CD14-positive monocyte (primary cell): ENCODE measurements around the gene SULT1A2. TPM values are rescaled to one million over a fixed set of nuclear protein-coding genes. Genes with fewer than 3 reads are reported as not detected.
"Not testable (repeated sequence)": the region's sequence is repeated elsewhere in the genome, so short reads cannot be mapped to it uniquely, and the experiment has no call there.

Source experiments
- DNase-seq, 3 donors: peaks; one replicate each; pipeline ENCODE4 v3.0.0-alpha.2; 2011 to 2022
- H2AFZ ChIP-seq: 2 replicates; pipeline ENCODE4 v1.6.0; 2012; ENCODE audit warnings: mild to moderate bottlenecking, low read depth, low read length, inconsistent platforms; ENCODE audit not compliant: insufficient read depth, poor library complexity, severe bottlenecking
- H3K27ac ChIP-seq, 2 donors: 1 replicate in 1 of 2; 2 replicates in 1 of 2; pipeline ENCODE4 v1.5.1; 2012 to 2013; ENCODE audit warnings: low read length in 2 of 2, control low read depth in 1 of 2, inconsistent platforms in 1 of 2, low read depth in 1 of 2, mild to moderate bottlenecking in 1 of 2
- H3K27me3 ChIP-seq, 2 donors: one replicate each; pipeline versions ENCODE4 v1.6.0 to v1.6.1; 2011 to 2013; ENCODE audit warnings: low read length in 2 of 2; ENCODE audit not compliant: control insufficient read depth in 2 of 2, insufficient read depth in 2 of 2
- H3K36me3 ChIP-seq, 2 donors: replicated peaks in 1 of 2; 1 replicate in 1 of 2; 2 replicates in 1 of 2; pipeline versions ENCODE4 v1.5.1 to v1.6.1; 2012 to 2013; ENCODE audit warnings: low read length in 2 of 2, control low read depth in 1 of 2, inconsistent platforms in 1 of 2, mild to moderate bottlenecking in 1 of 2; ENCODE audit not compliant: insufficient read depth in 2 of 2, control insufficient read depth in 1 of 2
- H3K4me1 ChIP-seq, 2 donors: 1 replicate in 1 of 2; 2 replicates in 1 of 2; pipeline versions ENCODE4 v1.5.1 to v1.6.1; 2012 to 2013; ENCODE audit warnings: low read length in 2 of 2, control low read depth in 1 of 2, inconsistent platforms in 1 of 2, mild to moderate bottlenecking in 1 of 2, moderate library complexity in 1 of 2; ENCODE audit not compliant: insufficient read depth in 2 of 2, control insufficient read depth in 1 of 2
- H3K4me2 ChIP-seq: replicated peaks from 2 replicates; pipeline ENCODE3; 2012; ENCODE audit warnings: low read length, moderate library complexity, mild to moderate bottlenecking; ENCODE audit not compliant: poor library complexity, severe bottlenecking; ENCODE audit errors: extremely low read depth
- H3K4me3 ChIP-seq, 3 experiments: fragments of 200-600 bp in 1 of 3; sonication (generic) in 1 of 3; replicated peaks in 1 of 3; 1 replicate in 2 of 3; 2 replicates in 1 of 3; pipeline ENCODE4 v1.5.1; 2011 to 2013; ENCODE audit warnings: low read length in 3 of 3, mild to moderate bottlenecking in 3 of 3, control low read depth in 2 of 3, low read depth in 2 of 3, inconsistent platforms in 1 of 3, moderate library complexity in 1 of 3
- H3K79me2 ChIP-seq: 2 replicates; pipeline ENCODE4 v1.6.0; 2012; ENCODE audit warnings: mild to moderate bottlenecking, control low read depth, inconsistent platforms, low read length, moderate library complexity; ENCODE audit not compliant: insufficient read depth
- H3K9ac ChIP-seq: 2 replicates; pipeline ENCODE4 v1.6.0; 2017; ENCODE audit warnings: low read length, mild to moderate bottlenecking; ENCODE audit not compliant: insufficient read depth, poor library complexity, severe bottlenecking
- H3K9me3 ChIP-seq, 2 donors: replicated peaks in 1 of 2; 1 replicate in 1 of 2; 2 replicates in 1 of 2; pipeline versions ENCODE4 v1.5.1 to v1.6.1; 2012 to 2013; ENCODE audit warnings: low read length in 2 of 2, control low read depth in 1 of 2; ENCODE audit not compliant: control insufficient read depth in 1 of 2, insufficient read depth in 1 of 2
- H4K20me1 ChIP-seq: 2 replicates; pipeline ENCODE4 v1.6.0; 2012; ENCODE audit warnings: mild to moderate bottlenecking, low read length, control low read depth, moderate library complexity; ENCODE audit not compliant: insufficient read depth
- H3K27ac Mint-ChIP-seq, 7 donors: one replicate each; pipeline ENCODE4 v1.8.0; 2020; ENCODE audit warnings: mild to moderate bottlenecking in 7 of 7, mixed read lengths in 7 of 7, moderate library complexity in 6 of 7, inconsistent platforms in 2 of 7
- H3K27me3 Mint-ChIP-seq, 3 donors: one replicate each; pipeline ENCODE4 v1.8.0; 2021 to 2022; ENCODE audit warnings: low read depth in 3 of 3, mild to moderate bottlenecking in 3 of 3, mixed read lengths in 3 of 3, moderate library complexity in 3 of 3, inconsistent platforms in 1 of 3
- H3K36me3 Mint-ChIP-seq, 2 donors: one replicate each; pipeline ENCODE4 v1.8.0; 2020; ENCODE audit warnings: mixed read lengths in 2 of 2, inconsistent platforms in 1 of 2, mild to moderate bottlenecking in 1 of 2
- H3K4me1 Mint-ChIP-seq: one replicate; pipeline ENCODE4 v1.8.0; 2020; ENCODE audit warnings: mild to moderate bottlenecking, mixed read lengths
- H3K4me3 Mint-ChIP-seq, 2 donors: one replicate each; pipeline ENCODE4 v1.8.0; 2020; ENCODE audit warnings: mild to moderate bottlenecking in 2 of 2, mixed read lengths in 2 of 2, moderate library complexity in 1 of 2
- H3K9me3 Mint-ChIP-seq, 7 donors: one replicate each; pipeline ENCODE4 v1.8.0; 2020 to 2022; ENCODE audit warnings: mixed read lengths in 7 of 7, mild to moderate bottlenecking in 6 of 7, moderate library complexity in 6 of 7, inconsistent platforms in 2 of 7
- WGBS: methylation state at CpG from one replicate; pipeline ENCODE4 v1.1.5; 2013; ENCODE audit warnings: missing lambda C conversion rate; ENCODE audit not compliant: insufficient coverage; 5-methylcytosine and 5-hydroxymethylcytosine counted together
- intact Hi-C, 2 donors: fragments of 100-400 bp; cut with micrococcal nuclease; formaldehyde crosslinking; loops; one replicate each; pipeline versions ENCODE4 v1.15.0 to v1.15.1; 2023
- polyA plus RNA-seq, 3 donors: library from polyadenylated mRNA; depleted of rRNA in 1 of 3; unstranded in 2 of 3; stranded (reverse) in 1 of 3; fragments of 300-500 nt in 2 of 3; fragments of >200 nt in 1 of 3; fragmentation: Illumina TruSeq in 2 of 3; gene quantifications; 1 replicate in 2 of 3; 2 replicates in 1 of 3; pipeline ENCODE4 v1.2.3, GENCODE V29; 2012 to 2021
- TF ChIP-seq, protein P1 (sequence below): fragments of 200-600 bp; IDR thresholded peaks from one replicate; pipeline ENCODE4 v1.8.0; 2022; ENCODE audit warnings: antibody characterized with exemption, mild to moderate bottlenecking

SULT1A2 gene
- polyA plus RNA-seq, 3 donors: 1.1 to 4.6 TPM; not detected in 1

DNA sequence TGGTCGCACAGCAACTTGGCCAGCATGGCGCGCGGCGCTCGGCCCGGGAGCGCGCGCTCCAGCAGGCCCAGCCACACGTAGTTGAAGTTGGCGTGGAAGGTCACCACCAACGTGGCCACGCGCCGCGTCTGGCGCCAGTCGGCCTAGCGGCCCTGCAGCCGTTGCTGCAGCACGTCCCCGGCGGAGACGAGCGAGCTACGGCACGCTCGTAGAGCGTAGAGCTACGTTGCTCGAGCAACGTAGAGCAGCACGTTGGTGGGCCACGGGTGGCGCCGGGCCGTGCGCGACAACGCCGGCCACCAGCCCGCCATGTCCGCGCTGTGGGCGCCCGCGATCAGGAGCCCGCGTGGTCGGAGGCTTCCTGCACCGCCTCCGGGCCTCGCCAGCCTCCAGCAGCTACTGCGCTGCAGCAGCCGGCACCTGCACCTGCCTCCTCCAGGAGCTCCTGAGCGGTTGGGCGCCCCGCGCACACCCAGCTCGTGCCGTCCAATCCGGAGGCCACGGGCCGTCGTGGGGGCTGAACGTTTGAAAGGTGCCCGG lies 26.4 kb upstream of the SULT1A2 start:
- Histone ChIP-seq H3K36me3 (peaks cover 0 to 6% of the 10 kb centered on the region in 2 donors), H3K4me1 (peaks cover 25 to 30% of the 10 kb centered on the region in 2 donors), H4K20me1 (no peaks in the 10 kb centered on the region), H3K9ac (peak overlapping the region; percentile 59), H3K9me3 (no peaks in the 10 kb centered on the region), H3K79me2 (peaks cover 28% of the 10 kb centered on the region), H3K27ac (peak overlapping the region in 1 of 2 donors; percentile 53), H3K27me3 (no peaks in the 10 kb centered on the region), H3K4me2 (peak overlapping the region; percentile 78), H2AFZ (peak overlapping the region; percentile 85), H3K4me3 (peak overlapping the region; percentile 47 to 77 (median 49))
- H3K4me1 Mint-ChIP-seq: peaks cover 34% of the 10 kb centered on the region
- intact Hi-C loops: no loop called here
- H3K36me3 Mint-ChIP-seq: peaks cover 10 to 18% of the 10 kb centered on the region in 2 donors
- WGBS: under 1% methylated on average over 68 of the region's 68 CpGs
- peak; percentile 40 to 53 (median 52) for DNase-seq
- TF ChIP-seq, protein P1, sequence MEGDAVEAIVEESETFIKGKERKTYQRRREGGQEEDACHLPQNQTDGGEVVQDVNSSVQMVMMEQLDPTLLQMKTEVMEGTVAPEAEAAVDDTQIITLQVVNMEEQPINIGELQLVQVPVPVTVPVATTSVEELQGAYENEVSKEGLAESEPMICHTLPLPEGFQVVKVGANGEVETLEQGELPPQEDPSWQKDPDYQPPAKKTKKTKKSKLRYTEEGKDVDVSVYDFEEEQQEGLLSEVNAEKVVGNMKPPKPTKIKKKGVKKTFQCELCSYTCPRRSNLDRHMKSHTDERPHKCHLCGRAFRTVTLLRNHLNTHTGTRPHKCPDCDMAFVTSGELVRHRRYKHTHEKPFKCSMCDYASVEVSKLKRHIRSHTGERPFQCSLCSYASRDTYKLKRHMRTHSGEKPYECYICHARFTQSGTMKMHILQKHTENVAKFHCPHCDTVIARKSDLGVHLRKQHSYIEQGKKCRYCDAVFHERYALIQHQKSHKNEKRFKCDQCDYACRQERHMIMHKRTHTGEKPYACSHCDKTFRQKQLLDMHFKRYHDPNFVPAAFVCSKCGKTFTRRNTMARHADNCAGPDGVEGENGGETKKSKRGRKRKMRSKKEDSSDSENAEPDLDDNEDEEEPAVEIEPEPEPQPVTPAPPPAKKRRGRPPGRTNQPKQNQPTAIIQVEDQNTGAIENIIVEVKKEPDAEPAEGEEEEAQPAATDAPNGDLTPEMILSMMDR: no peak
- H3K27ac Mint-ChIP-seq: peak overlapping the region in 5 of 7 donors; percentile 51 to 87 (median 86)
- peaks cover 0 to 4% (median 1%) of the 10 kb centered on the region in 3 donors for H3K27me3 Mint-ChIP-seq
- peak overlapping the region; percentile 85 to 93 for H3K4me3 Mint-ChIP-seq
- no peaks in the 10 kb centered on the region for H3K9me3 Mint-ChIP-seq

DNA sequence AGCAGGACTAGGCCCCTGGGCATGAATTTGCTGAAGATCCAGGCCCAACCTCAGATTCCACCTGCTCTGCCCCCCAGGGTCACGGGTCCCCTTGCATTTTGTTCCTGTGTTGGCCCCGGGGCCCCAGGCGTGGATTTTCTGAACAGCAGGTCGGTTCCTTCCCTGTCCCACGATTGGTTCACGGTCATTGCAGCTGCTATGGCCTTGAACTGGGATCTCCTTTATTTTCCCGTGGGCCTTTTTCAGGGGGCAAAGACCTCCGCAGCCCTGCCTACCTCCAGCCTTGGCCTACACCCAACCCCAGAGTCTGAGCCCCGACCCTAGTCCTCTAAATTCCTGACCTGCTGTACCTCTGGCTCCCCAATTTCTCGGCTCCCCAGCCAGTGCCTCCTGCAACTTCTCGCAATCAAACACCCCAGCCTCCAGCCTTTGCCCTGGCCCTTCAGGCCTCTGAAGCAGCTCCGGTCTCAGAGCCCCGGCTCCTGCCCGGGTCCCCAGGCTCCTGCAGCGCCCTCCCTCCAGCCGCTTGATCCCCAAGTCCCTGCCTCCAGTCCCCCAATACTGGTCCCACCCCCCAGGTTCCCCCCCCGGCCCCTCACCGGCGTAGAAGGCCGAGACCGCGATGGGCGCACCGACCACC lies 25.8 kb upstream of the SULT1A2 start:
- peaks cover 28% of the 10 kb centered on the region for H3K79me2 ChIP-seq
- H3K4me3 Mint-ChIP-seq: peak overlapping the region; percentile 85 to 93
- peak overlapping the region; percentile 78 for H3K4me2 ChIP-seq
- H3K27ac Mint-ChIP-seq: peak overlapping the region; percentile 35 to 87 (median 78)
- H3K9me3 Mint-ChIP-seq, H3K9me3 ChIP-seq, H3K27me3 ChIP-seq, H3K27me3 Mint-ChIP-seq, DNase-seq, H3K36me3 ChIP-seq, intact Hi-C loops, H4K20me1 ChIP-seq: not testable (repeated sequence)
- 21% methylated on average over 22 of the region's 24 CpGs for WGBS
- peak overlapping the region; percentile 59 for H3K9ac ChIP-seq
- H3K27ac ChIP-seq: peak overlapping the region; percentile 27 to 53
- H3K4me3 ChIP-seq: peak overlapping the region; percentile 47 to 77 (median 49)
- peaks cover 10 to 18% of the 10 kb centered on the region in 2 donors for H3K36me3 Mint-ChIP-seq
- H3K4me1 Mint-ChIP-seq: peaks cover 40% of the 10 kb centered on the region
- H3K4me1 ChIP-seq: peaks cover 31 to 36% of the 10 kb centered on the region in 2 donors
- peak overlapping the region; percentile 85 for H2AFZ ChIP-seq
